Transverse colon (tissue), 4 donors: ENCODE data around the gene CACNG5. TPM values are rescaled to one million over a fixed set of nuclear protein-coding genes. Genes with fewer than 3 reads are reported as not detected.

ENCODE experiments used
- DNase-seq: peaks from one replicate; pipeline ENCODE4 v3.0.0-alpha.2; 2019
- H3K27ac ChIP-seq, 4 donors: fragments of 200-600 bp; sonication (generic); 2 replicates each; pipeline ENCODE4 v1.5.1; 2016 to 2018; ENCODE audit warnings: inconsistent platforms in 4 of 4
- H3K27me3 ChIP-seq: fragments of 200-600 bp; sonication (generic); 2 replicates; pipeline ENCODE4 v1.5.1; 2017; ENCODE audit warnings: inconsistent platforms
- H3K36me3 ChIP-seq, 4 donors: fragments of 200-600 bp; sonication (generic); 2 replicates each; pipeline ENCODE4 v1.5.1; 2017 to 2019; ENCODE audit warnings: inconsistent platforms in 4 of 4
- H3K4me1 ChIP-seq, 4 donors: fragments of 200-600 bp; sonication (generic); 2 replicates each; pipeline ENCODE4 v1.5.1; 2017 to 2020; ENCODE audit warnings: inconsistent platforms in 4 of 4
- H3K4me3 ChIP-seq, 4 donors: fragments of 200-600 bp; sonication (generic); 1 replicate in 1 of 4; 2 replicates in 3 of 4; pipeline versions ENCODE4 v1.5.1 to v1.6.1; 2017 to 2019; ENCODE audit warnings: inconsistent platforms in 4 of 4
- H3K9me3 ChIP-seq, 2 donors: fragments of 200-600 bp; sonication (generic); 2 replicates each; pipeline ENCODE4 v1.5.1; 2017 to 2019; ENCODE audit warnings: inconsistent platforms in 2 of 2
- CTCF ChIP-seq, 5 experiments: fragments of 200-600 bp in 3 of 5; fragments of 450-650 bp in 2 of 5; sonication (generic) in 3 of 5; IDR thresholded peaks; 1 replicate in 2 of 5; 2 replicates in 3 of 5; pipeline ENCODE4 v1.5.1; 2016 to 2017; ENCODE audit warnings: antibody characterized with exemption in 5 of 5, inconsistent platforms in 3 of 5, mild to moderate bottlenecking in 2 of 5, moderate library complexity in 1 of 5
- EP300 ChIP-seq: sonication (generic); formaldehyde crosslinking; IDR thresholded peaks from one replicate; pipeline ENCODE4 v1.6.1; 2017; ENCODE audit warnings: antibody characterized with exemption, low read depth
- POLR2A ChIP-seq: fragments of 450-650 bp; IDR thresholded peaks from one replicate; pipeline ENCODE4 v1.6.1; 2016; ENCODE audit warnings: antibody characterized with exemption, mild to moderate bottlenecking, moderate library complexity
- POLR2AphosphoS5 ChIP-seq, 3 donors: sonication (generic); formaldehyde crosslinking; IDR thresholded peaks; one replicate each; pipeline ENCODE4 v1.6.1; 2016; ENCODE audit warnings: antibody characterized with exemption in 3 of 3
- WGBS, 2 donors: methylation state at CpG; one replicate each; pipeline ENCODE4 v1.1.5; 2018; ENCODE audit warnings: low coverage in 1 of 2; 5-methylcytosine and 5-hydroxymethylcytosine counted together
- in situ Hi-C, 4 donors: fragments of 200-750 bp; cut with MboI; loops; one replicate each; pipeline versions ENCODE4 v1.15.0 to v1.15.1; 2017; ENCODE audit warnings: low sequenced_read_pairs in 3 of 4, low pct_ligation_motif_present in 1 of 4, low pct_unique_long_range_greater_than_20kb in 1 of 4
- intact Hi-C: fragments of 100-400 bp; cut with DNase I; formaldehyde crosslinking; loops from one replicate; pipeline ENCODE4 v1.15.1; 2023; ENCODE audit warnings: low total_unique reads
- total RNA-seq, 4 donors: library from RNA; depleted of rRNA; stranded (reverse); fragments of >200 nt; gene quantifications; one replicate each; pipeline ENCODE4 v1.1.0, GENCODE V29; 2016

CACNG5 gene
- total RNA-seq, 4 donors from 2014 or later, result 0.32 TPM; not detected in 3

GRCh38 chr17:66822009-66822408 is 12.9 kb upstream of the CACNG5 start:
- 56 to 63% methylated on average over 3 to 8 of the region's 8 CpGs for WGBS, 2 donors
- Histone ChIP-seq H3K36me3 (no peaks in the 10 kb centered on the region), H3K27ac (no peak overlapping the region), H3K27me3 (peaks cover 3% of the 10 kb centered on the region), H3K4me1 (no peaks in the 10 kb centered on the region), H3K4me3 (no peak overlapping the region), H3K9me3 (no peaks in the 10 kb centered on the region)
- TF ChIP-seq CTCF (IDR thresholded peaks at IDR 0.05) (no peak), POLR2A (no peak), POLR2AphosphoS5 (IDR thresholded peaks at IDR 0.05) (no peak), EP300 (no peak)
- in situ Hi-C loops, result no loop called here
- intact Hi-C loops, result no loop called here
- no peak for DNase-seq

- in situ Hi-C loops (no loop called here), intact Hi-C loops (no loop called here)
- Histone ChIP-seq H3K36me3 (no peaks in the 10 kb centered on the region), H3K4me3 (no peak overlapping the region), H3K9me3 (no peaks in the 10 kb centered on the region), H3K4me1 (no peaks in the 10 kb centered on the region), H3K27me3 (peaks cover 31% of the 10 kb centered on the region), H3K27ac (no peak overlapping the region)
- WGBS, 2 donors, result 73 to 90% methylated on average over 5 to 6 of the region's 6 CpGs
- DNase-seq, result no peak
- TF ChIP-seq POLR2A, result no peak
- no peak for TF ChIP-seq CTCF (IDR thresholded peaks at IDR 0.05)
- no peak for TF ChIP-seq POLR2AphosphoS5 (IDR thresholded peaks at IDR 0.05)
- no peak for TF ChIP-seq EP300
These were observed 8.1 kb upstream of the CACNG5 start for GRCh38 chr17:66826856-66827255.

DNA sequence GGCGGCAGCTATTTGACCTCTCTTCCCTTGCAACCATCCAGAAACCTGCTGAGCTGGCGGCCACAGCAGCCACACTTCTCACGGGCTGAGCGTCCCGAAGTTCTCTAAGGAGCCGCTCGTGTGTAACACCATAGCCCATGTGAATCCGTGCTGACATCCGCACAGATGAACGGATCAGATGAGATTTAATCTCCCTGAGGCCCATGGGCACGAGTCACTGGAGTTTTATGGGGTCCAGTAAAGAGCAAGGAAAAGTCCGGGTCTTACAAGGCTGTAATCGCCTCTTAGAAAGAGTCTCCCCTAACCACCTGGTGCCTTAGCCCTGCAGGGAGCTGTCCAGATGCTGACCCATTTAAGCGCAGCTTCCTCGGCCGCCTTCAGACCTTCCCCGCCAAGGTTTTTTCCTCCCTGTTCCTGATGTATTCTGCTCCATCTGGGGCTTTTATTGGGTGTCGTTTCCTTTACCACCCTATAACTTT is 5.5 kb upstream of the CACNG5 start:
- DNase-seq, result peak; percentile 13
- in situ Hi-C loops (no loop called here), intact Hi-C loops (no loop called here)
- Histone ChIP-seq H3K4me1 (no peaks in the 10 kb centered on the region), H3K27ac (no peak overlapping the region), H3K9me3 (no peaks in the 10 kb centered on the region), H3K36me3 (no peaks in the 10 kb centered on the region), H3K4me3 (no peak overlapping the region), H3K27me3 (peaks cover 52% of the 10 kb centered on the region)
- TF ChIP-seq POLR2A (no peak), EP300 (no peak)
- WGBS, 2 donors, result 0 to 6% methylated on average over 2 to 18 of the region's 18 CpGs

DNA sequence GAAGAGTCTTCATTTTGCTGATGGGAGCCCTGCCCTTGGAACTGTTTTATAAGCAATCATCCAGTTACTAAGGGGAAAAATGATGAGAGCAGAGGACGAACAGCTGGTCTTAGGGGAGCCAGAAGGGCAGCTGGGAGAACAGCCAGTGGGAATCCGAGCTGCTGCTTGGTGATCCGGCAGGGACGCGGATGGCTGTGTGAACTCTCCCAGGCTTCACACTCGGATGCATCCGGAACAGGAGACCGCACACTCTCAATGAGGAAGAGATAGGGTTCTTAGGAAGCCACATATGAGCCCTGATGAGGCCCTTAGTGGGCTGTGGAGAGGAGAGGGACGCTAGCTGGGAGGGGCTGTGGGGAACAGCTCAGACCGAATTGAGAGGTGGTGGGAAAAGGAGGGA is 5.0 kb upstream of the CACNG5 start:
- in situ Hi-C loops, result no loop called here
- H3K36me3 ChIP-seq, result no peaks in the 10 kb centered on the region
- DNase-seq, result no peak
- WGBS, 2 donors, result 14 to 15% methylated on average over 5 to 10 of the region's 10 CpGs
- H3K9me3 ChIP-seq, result no peaks in the 10 kb centered on the region
- intact Hi-C loops, result no loop called here
- no peak overlapping the region for H3K27ac ChIP-seq
- no peak for TF ChIP-seq POLR2A
- no peak for TF ChIP-seq EP300
- TF ChIP-seq CTCF (IDR thresholded peaks at IDR 0.05), result no peak
- TF ChIP-seq POLR2AphosphoS5 (IDR thresholded peaks at IDR 0.05), result no peak
- H3K4me3 ChIP-seq, result no peak overlapping the region
- H3K27me3 ChIP-seq, result peaks cover 55% of the 10 kb centered on the region
- H3K4me1 ChIP-seq, result no peaks in the 10 kb centered on the region

DNA sequence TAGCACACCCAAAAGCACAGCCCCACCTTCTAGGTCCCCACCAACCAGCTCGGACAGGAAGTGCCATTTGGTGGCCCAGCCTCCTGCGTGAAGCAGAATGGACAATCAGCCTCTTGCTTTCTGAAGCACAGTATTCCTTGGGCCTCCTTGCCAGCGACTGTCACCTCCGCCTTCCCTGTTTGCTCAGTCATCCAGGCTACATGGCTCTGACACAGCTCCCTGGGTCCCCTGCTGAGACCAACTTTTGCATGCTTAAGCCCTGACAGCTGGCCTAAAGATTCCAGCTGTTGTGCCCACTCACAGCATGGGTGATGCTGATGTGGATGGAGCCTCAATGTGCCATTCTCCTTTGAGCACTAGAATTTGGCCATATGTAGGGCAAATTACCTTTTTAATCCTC is 4.5 kb upstream of the CACNG5 start:
- in situ Hi-C loops (no loop called here), intact Hi-C loops (no loop called here)
- H3K27ac ChIP-seq, result no peak overlapping the region
- TF ChIP-seq POLR2A (no peak), CTCF (IDR thresholded peaks at IDR 0.05) (no peak), POLR2AphosphoS5 (IDR thresholded peaks at IDR 0.05) (no peak), EP300 (no peak)
- H3K4me1 ChIP-seq, result no peaks in the 10 kb centered on the region
- 28 to 40% methylated on average over 1 to 4 of the region's 4 CpGs for WGBS, 2 donors
- no peak for DNase-seq
- peaks cover 61% of the 10 kb centered on the region for H3K27me3 ChIP-seq
- H3K4me3 ChIP-seq, result no peak overlapping the region
- no peaks in the 10 kb centered on the region for H3K9me3 ChIP-seq
- H3K36me3 ChIP-seq, result no peaks in the 10 kb centered on the region
